MM.1S (cell line): ENCODE measurements around the gene TPM4.
"Not testable (repeated sequence)": the region's sequence is repeated elsewhere in the genome, so short reads cannot be mapped to it uniquely, and the experiment has no call there.

Experiments
- DNase-seq: peaks from one replicate; pipeline ENCODE4 v3.0.0-alpha.2; 2015
- H2AFZ ChIP-seq: fragments of 300-600 bp; sonication (generic); 2 replicates; pipeline ENCODE4 v1.6.0; 2016; ENCODE audit warnings: antibody characterized with exemption, low read length
- H3F3A ChIP-seq: fragments of 300-600 bp; sonication (generic); 2 replicates; pipeline ENCODE4 v1.6.1; 2016; ENCODE audit warnings: mild to moderate bottlenecking, antibody characterized with exemption, low read length, moderate library complexity, mixed read lengths; ENCODE audit not compliant: insufficient read depth
- H3K27ac ChIP-seq: fragments of 300-600 bp; sonication (generic); 2 replicates; pipeline ENCODE4 v1.5.1; 2016; ENCODE audit warnings: mild to moderate bottlenecking, low read length
- H3K27me3 ChIP-seq: fragments of 300-600 bp; sonication (generic); replicated peaks from 2 replicates; pipeline ENCODE4 v1.6.0; 2016; ENCODE audit warnings: low read length; ENCODE audit not compliant: insufficient read depth
- H3K36me3 ChIP-seq: fragments of 300-600 bp; sonication (generic); replicated peaks from 2 replicates; pipeline ENCODE4 v1.6.1; 2016; ENCODE audit warnings: mild to moderate bottlenecking, low read length, mixed read lengths; ENCODE audit not compliant: insufficient read depth
- H3K4me1 ChIP-seq: fragments of 300-600 bp; sonication (generic); 2 replicates; pipeline ENCODE4 v1.6.1; 2016; ENCODE audit warnings: low read length, mixed read lengths
- H3K4me2 ChIP-seq: fragments of 300-600 bp; sonication (generic); 2 replicates; pipeline ENCODE4 v1.6.0; 2016; ENCODE audit warnings: low read depth, low read length
- H3K4me3 ChIP-seq: fragments of 300-600 bp; sonication (generic); 2 replicates; pipeline ENCODE4 v1.5.1; 2016; ENCODE audit warnings: low read length, mixed read lengths
- H3K79me2 ChIP-seq: fragments of 300-600 bp; sonication (generic); 2 replicates; pipeline ENCODE4 v1.6.1; 2016; ENCODE audit warnings: mixed run types, low read length, mixed read lengths
- H3K9ac ChIP-seq: fragments of 300-600 bp; sonication (generic); 2 replicates; pipeline ENCODE4 v1.6.1; 2016; ENCODE audit warnings: low read length, mixed read lengths
- H3K9me2 ChIP-seq: fragments of 300-600 bp; sonication (generic); replicated peaks from 2 replicates; pipeline ENCODE4 v1.6.1; 2016; ENCODE audit warnings: mild to moderate bottlenecking, low read length, mixed read lengths; ENCODE audit not compliant: insufficient read depth
- H3K9me3 ChIP-seq: fragments of 300-600 bp; sonication (generic); replicated peaks from 2 replicates; pipeline ENCODE4 v1.6.1; 2016; ENCODE audit warnings: mild to moderate bottlenecking, low read length, mixed read lengths; ENCODE audit not compliant: insufficient read depth
- H4K20me1 ChIP-seq: fragments of 300-600 bp; sonication (generic); 2 replicates; pipeline ENCODE4 v1.6.1; 2016; ENCODE audit warnings: mild to moderate bottlenecking, low read length, moderate library complexity, mixed read lengths; ENCODE audit not compliant: insufficient read depth
- CTCF ChIP-seq: fragments of 300-600 bp; sonication (generic); IDR thresholded peaks from 2 replicates; pipeline ENCODE4 v1.5.1; 2016; ENCODE audit warnings: antibody characterized with exemption, low read length, mixed read lengths
- EZH2 ChIP-seq: fragments of 300-600 bp; sonication (generic); optimal IDR thresholded peaks from 2 replicates; pipeline ENCODE3; 2017; ENCODE audit warnings: low read depth, mild to moderate bottlenecking, antibody characterized with exemption, low read length, mixed read lengths
- EZH2phosphoT487 ChIP-seq: fragments of 300-600 bp; sonication (generic); IDR thresholded peaks from 2 replicates; pipeline ENCODE4 v1.6.1; 2018; ENCODE audit warnings: antibody characterized with exemption, low read length

TPM4 gene

DNA sequence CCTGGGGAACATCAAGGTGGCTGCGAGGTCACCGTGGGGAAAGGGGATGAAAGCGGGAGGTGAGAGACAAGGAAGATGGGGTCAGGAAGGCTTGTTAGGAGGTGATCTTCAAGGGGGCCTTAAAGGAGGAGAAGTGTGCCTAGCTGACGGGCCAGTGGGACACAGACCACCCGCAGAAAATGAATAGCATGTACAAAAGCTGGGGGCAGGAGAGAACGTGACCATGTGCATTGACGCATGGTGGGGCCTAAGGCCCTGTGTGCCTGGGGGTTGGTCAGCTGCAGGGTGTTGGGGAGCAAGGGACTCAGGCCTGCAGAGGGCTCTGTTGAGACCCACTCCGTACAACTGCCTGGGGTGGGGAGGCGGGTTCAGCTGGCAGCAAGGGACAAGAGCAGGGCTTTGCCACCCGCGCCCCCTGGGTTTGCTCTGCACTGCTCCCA, 41.3 kb downstream of the TPM4 start:
- H3K27me3 ChIP-seq: no peaks in the 10 kb centered on the region
- H3F3A ChIP-seq: peaks cover 63% of the 10 kb centered on the region
- TF ChIP-seq CTCF (peak; percentile 60), EZH2 (no peak), EZH2phosphoT487 (no peak)
- DNase-seq: peak; percentile 67
- H3K4me3 ChIP-seq: no peak overlapping the region
- peaks cover 80% of the 10 kb centered on the region for H3K79me2 ChIP-seq
- H3K36me3 ChIP-seq: peaks cover 6% of the 10 kb centered on the region
- peak overlapping the region; percentile 66 for H3K4me2 ChIP-seq
- no peaks in the 10 kb centered on the region for H4K20me1 ChIP-seq
- no peak overlapping the region for H2AFZ ChIP-seq
- peak overlapping the region; percentile 96 for H3K27ac ChIP-seq
- no peaks in the 10 kb centered on the region for H3K9me3 ChIP-seq
- no peaks in the 10 kb centered on the region for H3K9me2 ChIP-seq
- H3K4me1 ChIP-seq: peaks cover 66% of the 10 kb centered on the region
- peak overlapping the region; percentile 70 for H3K9ac ChIP-seq

DNA sequence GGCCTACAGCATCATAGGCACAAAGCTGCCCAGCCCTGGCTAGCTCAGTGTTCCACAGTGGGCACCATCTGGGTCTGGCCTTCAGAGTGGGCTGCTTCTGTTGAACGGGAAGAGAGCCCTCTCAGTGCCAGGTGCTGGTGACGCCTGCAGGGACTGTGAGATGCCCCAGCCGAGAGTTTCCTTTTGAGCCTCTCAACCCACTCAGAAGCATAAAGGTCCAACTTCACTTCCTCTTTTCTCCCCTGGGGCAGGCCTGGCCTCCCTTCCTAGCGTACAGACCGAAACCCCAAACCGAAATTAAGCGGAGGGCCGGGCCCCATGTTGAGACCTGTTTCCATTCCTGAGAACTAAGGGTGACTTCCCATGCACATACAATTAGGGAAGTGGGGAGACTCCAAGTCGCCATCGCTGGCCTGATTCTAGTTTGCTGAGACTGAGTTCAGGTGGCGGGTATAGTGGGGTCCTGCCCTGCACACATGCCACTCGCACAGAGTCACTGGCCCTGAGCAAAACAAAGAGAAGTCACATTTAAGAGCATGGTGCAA, 42.3 kb downstream of the TPM4 start:
- DNase-seq: peak; percentile 92
- Histone ChIP-seq H3K9me3 (no peaks in the 10 kb centered on the region), H3K9me2 (no peaks in the 10 kb centered on the region), H3K36me3 (peaks cover 10% of the 10 kb centered on the region), H3K27me3 (no peaks in the 10 kb centered on the region), H4K20me1 (no peaks in the 10 kb centered on the region), H3K27ac (peak overlapping the region; percentile 96), H3K4me2 (peak overlapping the region; percentile 66), H3K4me1 (peaks cover 58% of the 10 kb centered on the region), H3K4me3 (no peak overlapping the region; the same call in 1 of the 2 replicates), H3K9ac (peak overlapping the region; percentile 70), H2AFZ (no peak overlapping the region), H3K79me2 (peaks cover 80% of the 10 kb centered on the region), H3F3A (peaks cover 57% of the 10 kb centered on the region)
- TF ChIP-seq CTCF: no peak
- TF ChIP-seq EZH2: no peak
- no peak for TF ChIP-seq EZH2phosphoT487

GRCh38 chr19:16119075-16119857, 43.0 kb downstream of the TPM4 start:
- not testable (repeated sequence) for H3K4me3 ChIP-seq, H3K9me2 ChIP-seq
- peaks cover 80% of the 10 kb centered on the region for H3K79me2 ChIP-seq

GRCh38 chr19:16121141-16121540, 44.8 kb downstream of the TPM4 start:
- H3K4me2 ChIP-seq: no peak overlapping the region
- H3K27ac ChIP-seq: no peak overlapping the region
- no peak overlapping the region for H3K4me3 ChIP-seq
- H3K36me3 ChIP-seq: peaks cover 21% of the 10 kb centered on the region
- H4K20me1 ChIP-seq: no peaks in the 10 kb centered on the region
- no peaks in the 10 kb centered on the region for H3K9me3 ChIP-seq
- H3K27me3 ChIP-seq: no peaks in the 10 kb centered on the region
- TF ChIP-seq CTCF: no peak
- no peak for TF ChIP-seq EZH2phosphoT487
- TF ChIP-seq EZH2: no peak
- DNase-seq: no peak
- H2AFZ ChIP-seq: no peak overlapping the region
- peaks cover 38% of the 10 kb centered on the region for H3F3A ChIP-seq
- H3K79me2 ChIP-seq: peaks cover 80% of the 10 kb centered on the region
- no peaks in the 10 kb centered on the region for H3K9me2 ChIP-seq
- H3K9ac ChIP-seq: no peak overlapping the region
- peaks cover 37% of the 10 kb centered on the region for H3K4me1 ChIP-seq

More at GRCh38 chr19:16119075-16119857, 43.0 kb downstream of the TPM4 start:
- not testable (repeated sequence) for H2AFZ ChIP-seq, H3K27me3 ChIP-seq, H3K9me3 ChIP-seq, H4K20me1 ChIP-seq
- Histone ChIP-seq H3K9ac (peak overlapping the region; percentile 41), H3K36me3 (peaks cover 10% of the 10 kb centered on the region), H3F3A (peaks cover 53% of the 10 kb centered on the region), H3K27ac (peak overlapping the region; percentile 96), H3K4me2 (peak overlapping the region; percentile 30), H3K4me1 (peaks cover 54% of the 10 kb centered on the region)
- DNase-seq: peak; percentile 74
